Germinal center (tissue), 1 donor: ENCODE measurements around the gene ZNF277.

ENCODE experiments used
- DNase-seq: peaks from one replicate; pipeline ENCODE4 v3.0.0; 2012; ENCODE audit warnings: mixed read lengths, low spot score

The ZNF277 gene, protein sequence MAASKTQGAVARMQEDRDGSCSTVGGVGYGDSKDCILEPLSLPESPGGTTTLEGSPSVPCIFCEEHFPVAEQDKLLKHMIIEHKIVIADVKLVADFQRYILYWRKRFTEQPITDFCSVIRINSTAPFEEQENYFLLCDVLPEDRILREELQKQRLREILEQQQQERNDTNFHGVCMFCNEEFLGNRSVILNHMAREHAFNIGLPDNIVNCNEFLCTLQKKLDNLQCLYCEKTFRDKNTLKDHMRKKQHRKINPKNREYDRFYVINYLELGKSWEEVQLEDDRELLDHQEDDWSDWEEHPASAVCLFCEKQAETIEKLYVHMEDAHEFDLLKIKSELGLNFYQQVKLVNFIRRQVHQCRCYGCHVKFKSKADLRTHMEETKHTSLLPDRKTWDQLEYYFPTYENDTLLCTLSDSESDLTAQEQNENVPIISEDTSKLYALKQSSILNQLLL

DNA sequence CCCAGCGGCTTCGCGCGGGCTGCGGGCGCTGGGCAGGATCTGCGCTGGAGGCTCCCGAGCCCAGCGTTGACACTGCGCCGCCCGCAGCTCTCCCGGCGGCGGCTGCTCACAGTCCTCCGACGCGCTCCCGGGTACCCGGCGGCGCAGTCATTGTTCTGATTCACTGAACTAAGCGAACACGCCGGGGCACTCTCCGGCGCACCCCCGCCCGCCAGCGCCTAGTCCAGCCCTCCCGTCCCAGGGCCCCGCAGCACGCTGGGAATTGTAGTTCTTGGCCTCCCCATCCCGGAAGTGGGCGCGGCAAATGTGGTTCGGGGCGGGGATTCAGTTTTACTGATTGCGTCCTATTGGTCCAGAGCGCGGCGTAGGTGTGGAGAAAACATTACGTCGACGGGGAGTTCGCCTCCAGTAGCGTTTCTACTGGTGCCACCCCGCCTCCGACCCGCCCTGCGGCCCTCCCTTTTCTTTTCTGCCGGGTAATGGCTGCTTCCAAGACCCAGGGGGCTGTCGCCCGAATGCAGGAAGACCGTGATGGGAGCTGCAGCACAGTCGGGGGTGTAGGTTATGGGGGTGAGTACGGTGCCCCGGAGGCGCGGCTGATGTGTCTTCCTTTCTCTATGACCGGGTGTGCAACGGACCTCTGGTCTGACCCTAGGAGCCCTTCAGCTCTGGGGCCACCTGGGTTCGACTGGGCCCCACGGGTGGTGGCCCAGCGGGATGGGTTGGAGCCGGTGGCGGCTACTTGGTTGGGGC lies at the start of gene ZNF277, which contains the start of gene DOCK4:
ZNF277 (plus strand) TSS at position 458 of the 753 bp plus-strand sequence; CDS start at position 480, 22 bp downstream.
DOCK4 (minus strand) TSS at position 162 of the 753 bp plus-strand sequence. CDS start 261 bp downstream, outside the sequence.
- peak; percentile 97 for DNase-seq

DNA sequence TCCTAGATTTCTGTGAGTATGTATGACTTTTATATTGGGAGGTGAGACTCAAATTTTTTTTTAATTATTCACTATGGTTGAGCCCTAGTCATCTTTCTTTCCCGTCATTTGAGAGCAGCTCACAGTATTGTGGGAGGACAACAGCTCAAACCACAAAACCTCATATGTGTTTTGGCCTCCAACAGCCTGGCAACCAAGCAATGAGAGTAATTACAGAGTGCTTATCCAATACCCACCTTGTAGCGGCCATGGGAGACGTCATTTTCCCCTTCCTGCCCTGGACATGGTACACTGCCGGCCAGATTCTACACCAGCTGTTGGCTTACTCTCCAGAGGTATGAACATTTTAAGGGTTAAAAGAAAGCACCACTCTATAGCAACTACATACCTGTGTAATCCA lies 49.4 kb upstream of the ZNF277 start:
- no peak for DNase-seq

GRCh38 chr7:112159351-112159750 lies 47.1 kb upstream of the ZNF277 start:
- no peak for DNase-seq

GRCh38 chr7:112160130-112160770 lies 46.2 kb upstream of the ZNF277 start:
- DNase-seq: no peak

DNA sequence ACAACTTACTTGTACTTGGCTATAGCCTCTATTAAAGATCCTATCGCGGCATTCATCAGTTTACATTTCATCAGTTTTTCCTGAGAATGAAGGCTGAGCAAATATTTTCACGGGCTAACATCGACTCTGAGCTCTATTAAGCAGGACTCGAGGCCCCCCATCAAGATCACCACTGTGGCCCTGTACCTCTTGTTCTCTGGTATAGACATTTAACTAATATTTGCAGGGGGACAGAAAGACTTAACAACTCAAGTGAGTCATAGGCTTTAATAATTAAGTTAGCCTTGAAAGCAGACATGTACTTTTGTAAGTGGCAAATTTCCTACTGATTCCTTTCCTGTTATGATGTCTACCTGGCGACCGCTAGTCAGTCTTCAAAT lies 45.7 kb upstream of the ZNF277 start:
- no peak for DNase-seq

GRCh38 chr7:112161253-112162141 lies 45.0 kb upstream of the ZNF277 start:
- no peak for DNase-seq

GRCh38 chr7:112162142-112162766 lies 44.2 kb upstream of the ZNF277 start:
- DNase-seq: no peak

- DNase-seq: no peak
These were observed 43.5 kb upstream of the ZNF277 start for GRCh38 chr7:112162784-112163506.

DNA sequence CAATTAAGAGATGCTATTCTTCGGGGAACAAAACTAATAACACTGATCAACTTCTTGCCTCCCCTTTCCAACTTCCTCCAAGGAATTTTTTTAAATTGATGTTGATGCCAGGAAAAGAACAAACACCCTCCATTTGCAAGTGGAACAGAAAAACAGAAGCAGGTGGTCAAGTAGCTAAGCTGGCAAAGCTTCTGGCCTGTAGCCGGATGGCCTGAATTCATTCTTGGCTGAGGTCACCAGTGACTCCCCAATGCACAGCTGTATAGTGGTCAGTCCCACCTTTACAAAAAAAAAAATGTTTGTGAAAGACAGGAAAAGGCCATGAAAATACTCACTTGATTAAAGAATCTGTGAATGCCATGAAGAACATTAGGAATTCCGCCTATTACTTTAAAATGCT lies 39.3 kb upstream of the ZNF277 start:
- DNase-seq: no peak

DNA sequence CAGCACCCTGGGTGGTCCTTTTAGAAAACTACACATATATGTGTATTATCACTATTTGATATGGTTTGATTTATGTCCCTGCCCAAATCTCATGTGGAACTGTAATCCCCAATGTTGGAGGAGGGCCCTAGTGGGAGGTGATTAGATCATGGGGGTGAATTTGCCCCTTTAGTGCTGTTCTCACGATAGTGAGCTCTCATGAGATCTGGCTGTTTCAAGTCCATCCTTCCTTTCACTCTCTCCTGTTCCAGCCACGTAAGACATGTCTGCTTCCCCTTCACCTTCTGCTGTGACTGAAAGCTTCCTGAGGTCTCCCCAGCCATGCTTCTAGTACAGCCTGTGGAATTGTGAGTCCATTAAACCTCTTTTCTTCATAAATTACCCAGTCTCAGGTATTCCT lies 37.6 kb upstream of the ZNF277 start:
- no peak for DNase-seq

GRCh38 chr7:112171673-112172072 lies 34.8 kb upstream of the ZNF277 start:
- no peak for DNase-seq

GRCh38 chr7:112172870-112173567 lies 33.5 kb upstream of the ZNF277 start:
- DNase-seq: no peak

DNA sequence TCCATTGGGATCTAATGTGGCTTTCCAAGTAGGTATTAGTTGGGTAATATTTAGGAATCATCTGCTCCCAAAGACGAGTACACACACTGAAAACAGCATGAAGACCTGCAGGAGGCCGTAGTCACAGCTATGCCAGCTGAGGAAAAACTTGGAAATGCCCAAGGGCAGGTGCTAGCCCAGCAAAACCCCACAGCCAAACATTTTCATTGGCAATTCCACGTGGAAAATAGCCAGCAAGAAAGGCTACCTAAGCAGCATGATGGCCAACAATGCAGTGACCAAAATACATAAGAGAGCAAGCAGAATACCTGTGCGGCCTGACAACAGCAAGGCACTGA lies 33.0 kb upstream of the ZNF277 start:
- DNase-seq: no peak

DNA sequence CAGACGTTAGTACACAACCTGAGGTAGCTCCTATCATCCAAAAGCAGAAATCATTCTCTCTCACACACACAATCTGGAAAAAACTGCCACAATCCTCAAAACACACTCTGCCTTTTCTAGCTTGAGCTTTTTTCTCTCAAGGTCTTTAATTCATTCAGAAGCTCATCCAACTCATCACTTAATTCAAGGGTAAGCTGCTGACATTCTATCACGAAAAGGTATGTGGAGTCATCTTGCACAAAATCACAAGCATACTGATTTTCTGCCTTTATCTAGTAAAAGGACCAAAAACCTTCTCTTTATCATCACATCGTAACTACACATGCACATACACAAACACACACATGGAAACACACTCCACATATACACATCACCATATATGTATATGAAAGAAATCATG lies 32.3 kb upstream of the ZNF277 start:
- no peak for DNase-seq

DNA sequence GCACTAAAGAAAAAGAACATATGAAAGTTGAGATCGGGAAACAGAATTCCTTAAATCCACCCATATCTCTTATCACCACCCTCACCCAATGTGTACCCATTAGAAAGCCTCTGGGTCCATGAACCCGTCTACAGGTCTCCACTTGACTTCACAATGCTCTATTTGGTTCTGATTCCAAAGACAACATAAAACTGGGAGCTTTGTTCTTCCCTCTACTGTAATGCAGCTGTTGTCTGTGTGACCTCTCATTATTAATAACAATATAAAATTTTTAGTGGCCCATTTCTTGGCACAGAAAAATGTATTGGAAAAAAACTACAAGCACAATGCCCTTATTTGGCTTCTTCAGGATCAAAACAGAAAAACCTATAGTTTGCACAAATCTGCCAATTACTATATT lies 30.3 kb upstream of the ZNF277 start:
- DNase-seq: no peak

DNA sequence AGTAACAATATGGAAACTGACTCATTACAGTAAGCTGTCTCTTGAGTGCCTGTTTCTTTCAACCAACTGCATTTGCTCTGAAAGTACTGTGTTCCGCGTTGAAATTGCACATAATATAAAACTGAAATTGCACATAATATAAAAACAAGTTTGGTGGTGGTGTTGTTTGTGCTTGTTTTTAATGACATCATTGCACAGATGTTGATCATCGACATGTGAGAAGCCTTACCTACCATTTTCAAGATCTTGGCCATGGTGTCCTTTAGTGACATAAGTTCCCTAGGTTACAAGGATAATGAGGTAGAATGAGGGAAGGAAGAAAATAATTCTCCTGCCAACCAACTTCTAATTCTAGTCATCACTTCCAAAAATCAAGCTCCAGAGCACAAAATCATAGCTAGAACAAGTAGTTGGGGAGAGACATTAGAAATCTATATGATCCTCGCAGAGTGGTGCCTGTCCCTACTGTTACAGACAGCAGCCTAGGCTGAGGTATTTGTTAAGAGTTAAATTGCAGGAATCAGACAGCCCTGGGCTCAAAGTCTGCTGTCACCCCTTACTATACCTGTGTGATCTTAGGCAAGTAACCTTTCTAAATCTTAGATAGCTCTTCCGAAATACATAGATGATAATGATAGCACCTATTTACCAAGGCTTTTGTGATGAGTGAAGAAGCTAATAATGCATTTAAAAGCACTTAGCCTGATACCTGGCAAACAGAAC lies 29.6 kb upstream of the ZNF277 start:
- no peak for DNase-seq

GRCh38 chr7:112180223-112180622 lies 26.3 kb upstream of the ZNF277 start:
- DNase-seq: no peak

- DNase-seq: no peak
These were observed 23.7 kb upstream of the ZNF277 start for GRCh38 chr7:112182749-112183148.

DNA sequence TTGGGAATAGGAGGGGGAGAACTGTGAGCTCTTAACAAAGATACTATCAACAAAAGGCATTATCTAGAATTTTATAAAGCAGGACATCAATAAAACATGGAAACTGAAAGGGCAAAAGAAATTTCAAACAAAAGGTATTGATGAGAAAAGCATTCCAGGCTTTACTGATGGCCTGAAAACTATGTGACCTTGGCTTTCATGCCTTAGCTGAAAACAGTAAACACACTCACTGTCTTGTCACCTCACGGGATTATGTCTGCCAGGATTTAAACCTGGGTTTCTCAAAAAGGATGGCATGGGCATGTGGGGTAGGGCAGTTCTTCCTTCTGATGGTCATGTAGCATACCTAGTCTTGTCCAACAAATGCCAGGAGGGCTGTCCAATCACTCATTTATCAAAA lies 23.2 kb upstream of the ZNF277 start:
- no peak for DNase-seq
